Muscle of arm (tissue), 12 donors: ENCODE results near the gene NOD1. TPM values are rescaled to one million over a fixed set of nuclear protein-coding genes. Genes with fewer than 3 reads are reported as not detected.

ENCODE experiments used
- DNase-seq: peaks from one replicate; pipeline ENCODE4 v3.0.0-alpha.2; 2013
- polyA plus RNA-seq, 12 donors: library from polyadenylated mRNA; unstranded; fragments of 120-200 nt; gene quantifications; one replicate each; pipeline ENCODE4 v1.2.1, GENCODE V29; 2013; ENCODE audit not compliant: insufficient read length in 12 of 12

NOD1 gene
- polyA plus RNA-seq, 12 donors: 9.6 to 20.8 (median 15.7) TPM; not detected in 1

- DNase-seq: peak; percentile 58
Measured at GRCh38 chr7:30470771-30471170, 7.8 kb downstream of the NOD1 start.

- no peak for DNase-seq
Measured at GRCh38 chr7:30470163-30470770, 8.3 kb downstream of the NOD1 start.

- peak; percentile 68 for DNase-seq
Measured at GRCh38 chr7:30469303-30469702, 9.3 kb downstream of the NOD1 start.

- no peak for DNase-seq
Measured at GRCh38 chr7:30468791-30469190, 9.8 kb downstream of the NOD1 start.

GRCh38 chr7:30468041-30468440, 10.5 kb downstream of the NOD1 start:
- no peak for DNase-seq

GRCh38 chr7:30467271-30467670, 11.3 kb downstream of the NOD1 start:
- DNase-seq: no peak

GRCh38 chr7:30466266-30466665, 12.3 kb downstream of the NOD1 start:
- DNase-seq: no peak

- DNase-seq: no peak
Measured at GRCh38 chr7:30465811-30466180, 12.8 kb downstream of the NOD1 start.

GRCh38 chr7:30465046-30465810, 13.4 kb downstream of the NOD1 start:
- no peak for DNase-seq

- DNase-seq: no peak
Measured at GRCh38 chr7:30464231-30464671, 14.3 kb downstream of the NOD1 start.

GRCh38 chr7:30463405-30464145, 15.0 kb downstream of the NOD1 start:
- DNase-seq: no peak

- no peak for DNase-seq
Measured at GRCh38 chr7:30462179-30462578, 16.4 kb downstream of the NOD1 start.

GRCh38 chr7:30460246-30460633, 18.3 kb downstream of the NOD1 start:
- no peak for DNase-seq

- DNase-seq: peak; percentile 72
Measured at GRCh38 chr7:30459591-30460245, 18.9 kb downstream of the NOD1 start.

GRCh38 chr7:30458311-30458710, 20.3 kb downstream of the NOD1 start:
- no peak for DNase-seq

GRCh38 chr7:30453921-30454320, 24.7 kb downstream of the NOD1 start:
- DNase-seq: no peak

GRCh38 chr7:30453016-30453415, 25.6 kb downstream of the NOD1 start:
- DNase-seq: no peak

GRCh38 chr7:30452280-30452930, 26.2 kb downstream of the NOD1 start:
- DNase-seq: no peak

GRCh38 chr7:30451539-30452279, 26.9 kb downstream of the NOD1 start:
- DNase-seq: no peak

GRCh38 chr7:30450983-30451497, 27.5 kb downstream of the NOD1 start:
- DNase-seq: no peak
